ENCODE results near the gene TRIM50.
"Not testable (repeated sequence)": the region's sequence is repeated elsewhere in the genome, so short reads cannot be mapped to it uniquely, and the experiment has no call there.

DNA sequence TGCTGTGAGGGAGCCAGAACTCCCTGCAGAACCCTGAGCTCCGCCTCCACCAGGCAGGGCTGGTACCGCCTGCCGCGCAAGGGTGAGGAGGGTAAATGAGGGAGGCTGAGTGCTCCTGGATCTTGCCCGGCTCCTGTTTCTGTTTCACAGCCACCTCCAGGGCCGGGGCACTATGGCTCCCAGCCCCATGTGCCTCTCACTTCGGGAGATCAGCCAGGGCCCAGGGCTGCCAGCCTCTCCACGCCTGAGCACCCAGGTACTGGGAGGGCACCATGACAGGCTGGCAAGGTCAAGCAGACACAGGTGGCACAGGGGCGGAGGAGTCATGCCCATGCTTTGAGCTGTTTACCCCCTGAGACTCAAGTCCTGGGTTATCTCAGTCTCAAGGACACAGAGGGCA is 8.3 kb downstream of the TRIM50 start:
- not testable (repeated sequence) for TF ChIP-seq EZH2 (IDR thresholded peaks at IDR 0.05; ENCODE audit: borderline replicate concordance, insufficient read depth, low read length, poor library complexity, severe bottlenecking); EP300 (conservative IDR thresholded peaks at IDR 0.05; ENCODE audit: poor library complexity, severe bottlenecking); POLR2AphosphoS5 (IDR thresholded peaks at IDR 0.05); RAD21 (conservative IDR thresholded peaks at IDR 0.05); SMC3 (conservative IDR thresholded peaks at IDR 0.05; ENCODE audit: poor library complexity); MXI1 (conservative IDR thresholded peaks at IDR 0.05; ENCODE audit: poor library complexity, severe bottlenecking)
- TF ChIP-seq, protein P1, sequence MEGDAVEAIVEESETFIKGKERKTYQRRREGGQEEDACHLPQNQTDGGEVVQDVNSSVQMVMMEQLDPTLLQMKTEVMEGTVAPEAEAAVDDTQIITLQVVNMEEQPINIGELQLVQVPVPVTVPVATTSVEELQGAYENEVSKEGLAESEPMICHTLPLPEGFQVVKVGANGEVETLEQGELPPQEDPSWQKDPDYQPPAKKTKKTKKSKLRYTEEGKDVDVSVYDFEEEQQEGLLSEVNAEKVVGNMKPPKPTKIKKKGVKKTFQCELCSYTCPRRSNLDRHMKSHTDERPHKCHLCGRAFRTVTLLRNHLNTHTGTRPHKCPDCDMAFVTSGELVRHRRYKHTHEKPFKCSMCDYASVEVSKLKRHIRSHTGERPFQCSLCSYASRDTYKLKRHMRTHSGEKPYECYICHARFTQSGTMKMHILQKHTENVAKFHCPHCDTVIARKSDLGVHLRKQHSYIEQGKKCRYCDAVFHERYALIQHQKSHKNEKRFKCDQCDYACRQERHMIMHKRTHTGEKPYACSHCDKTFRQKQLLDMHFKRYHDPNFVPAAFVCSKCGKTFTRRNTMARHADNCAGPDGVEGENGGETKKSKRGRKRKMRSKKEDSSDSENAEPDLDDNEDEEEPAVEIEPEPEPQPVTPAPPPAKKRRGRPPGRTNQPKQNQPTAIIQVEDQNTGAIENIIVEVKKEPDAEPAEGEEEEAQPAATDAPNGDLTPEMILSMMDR (IDR thresholded peaks at IDR 0.05; ENCODE audit: poor library complexity, severe bottlenecking) = not testable (repeated sequence)
- TF ChIP-seq, protein P2, sequence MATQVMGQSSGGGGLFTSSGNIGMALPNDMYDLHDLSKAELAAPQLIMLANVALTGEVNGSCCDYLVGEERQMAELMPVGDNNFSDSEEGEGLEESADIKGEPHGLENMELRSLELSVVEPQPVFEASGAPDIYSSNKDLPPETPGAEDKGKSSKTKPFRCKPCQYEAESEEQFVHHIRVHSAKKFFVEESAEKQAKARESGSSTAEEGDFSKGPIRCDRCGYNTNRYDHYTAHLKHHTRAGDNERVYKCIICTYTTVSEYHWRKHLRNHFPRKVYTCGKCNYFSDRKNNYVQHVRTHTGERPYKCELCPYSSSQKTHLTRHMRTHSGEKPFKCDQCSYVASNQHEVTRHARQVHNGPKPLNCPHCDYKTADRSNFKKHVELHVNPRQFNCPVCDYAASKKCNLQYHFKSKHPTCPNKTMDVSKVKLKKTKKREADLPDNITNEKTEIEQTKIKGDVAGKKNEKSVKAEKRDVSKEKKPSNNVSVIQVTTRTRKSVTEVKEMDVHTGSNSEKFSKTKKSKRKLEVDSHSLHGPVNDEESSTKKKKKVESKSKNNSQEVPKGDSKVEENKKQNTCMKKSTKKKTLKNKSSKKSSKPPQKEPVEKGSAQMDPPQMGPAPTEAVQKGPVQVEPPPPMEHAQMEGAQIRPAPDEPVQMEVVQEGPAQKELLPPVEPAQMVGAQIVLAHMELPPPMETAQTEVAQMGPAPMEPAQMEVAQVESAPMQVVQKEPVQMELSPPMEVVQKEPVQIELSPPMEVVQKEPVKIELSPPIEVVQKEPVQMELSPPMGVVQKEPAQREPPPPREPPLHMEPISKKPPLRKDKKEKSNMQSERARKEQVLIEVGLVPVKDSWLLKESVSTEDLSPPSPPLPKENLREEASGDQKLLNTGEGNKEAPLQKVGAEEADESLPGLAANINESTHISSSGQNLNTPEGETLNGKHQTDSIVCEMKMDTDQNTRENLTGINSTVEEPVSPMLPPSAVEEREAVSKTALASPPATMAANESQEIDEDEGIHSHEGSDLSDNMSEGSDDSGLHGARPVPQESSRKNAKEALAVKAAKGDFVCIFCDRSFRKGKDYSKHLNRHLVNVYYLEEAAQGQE (IDR thresholded peaks at IDR 0.05; ENCODE audit: borderline replicate concordance) = not testable (repeated sequence)
